ENCODE measurements around the gene LRFN3.
"Not testable (repeated sequence)": the region's sequence is repeated elsewhere in the genome, so short reads cannot be mapped to it uniquely, and the experiment has no call there.

The LRFN3 gene, protein sequence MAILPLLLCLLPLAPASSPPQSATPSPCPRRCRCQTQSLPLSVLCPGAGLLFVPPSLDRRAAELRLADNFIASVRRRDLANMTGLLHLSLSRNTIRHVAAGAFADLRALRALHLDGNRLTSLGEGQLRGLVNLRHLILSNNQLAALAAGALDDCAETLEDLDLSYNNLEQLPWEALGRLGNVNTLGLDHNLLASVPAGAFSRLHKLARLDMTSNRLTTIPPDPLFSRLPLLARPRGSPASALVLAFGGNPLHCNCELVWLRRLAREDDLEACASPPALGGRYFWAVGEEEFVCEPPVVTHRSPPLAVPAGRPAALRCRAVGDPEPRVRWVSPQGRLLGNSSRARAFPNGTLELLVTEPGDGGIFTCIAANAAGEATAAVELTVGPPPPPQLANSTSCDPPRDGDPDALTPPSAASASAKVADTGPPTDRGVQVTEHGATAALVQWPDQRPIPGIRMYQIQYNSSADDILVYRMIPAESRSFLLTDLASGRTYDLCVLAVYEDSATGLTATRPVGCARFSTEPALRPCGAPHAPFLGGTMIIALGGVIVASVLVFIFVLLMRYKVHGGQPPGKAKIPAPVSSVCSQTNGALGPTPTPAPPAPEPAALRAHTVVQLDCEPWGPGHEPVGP

GRCh38 chr19:35935911-35936737 lies at the start of gene LRFN3:
TSS of gene LRFN3 (plus strand) at chr19:35936374. CDS start at chr19:35939426, 3,052 bp downstream.
- no peak for DNase-seq (ENCODE audit: low read depth)

DNA sequence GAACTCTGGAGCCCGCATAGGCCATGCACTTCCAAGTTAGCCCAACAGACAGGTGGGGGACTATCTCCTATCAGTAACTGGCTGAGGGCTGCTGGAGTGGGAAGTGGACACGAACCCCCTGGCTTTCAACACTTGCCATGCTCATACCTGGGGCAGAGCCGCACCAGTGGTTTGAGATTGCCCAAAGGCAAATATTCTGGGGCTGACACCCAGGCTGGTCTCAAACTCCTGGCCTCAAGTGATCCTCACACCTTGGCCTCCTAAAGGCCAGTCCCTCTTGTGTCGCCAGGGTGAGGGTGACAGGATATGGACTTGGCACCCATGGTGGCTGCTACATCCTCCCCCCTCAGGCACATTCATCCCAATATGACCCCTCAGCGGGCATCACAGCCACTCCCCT lies 49.0 kb upstream of the LRFN3 start:
- DNase-seq (ENCODE audit: low read depth), result no peak

- no peak for DNase-seq (ENCODE audit: low read depth)
Observed at GRCh38 chr19:35888398-35888797, 47.8 kb upstream of the LRFN3 start.

DNA sequence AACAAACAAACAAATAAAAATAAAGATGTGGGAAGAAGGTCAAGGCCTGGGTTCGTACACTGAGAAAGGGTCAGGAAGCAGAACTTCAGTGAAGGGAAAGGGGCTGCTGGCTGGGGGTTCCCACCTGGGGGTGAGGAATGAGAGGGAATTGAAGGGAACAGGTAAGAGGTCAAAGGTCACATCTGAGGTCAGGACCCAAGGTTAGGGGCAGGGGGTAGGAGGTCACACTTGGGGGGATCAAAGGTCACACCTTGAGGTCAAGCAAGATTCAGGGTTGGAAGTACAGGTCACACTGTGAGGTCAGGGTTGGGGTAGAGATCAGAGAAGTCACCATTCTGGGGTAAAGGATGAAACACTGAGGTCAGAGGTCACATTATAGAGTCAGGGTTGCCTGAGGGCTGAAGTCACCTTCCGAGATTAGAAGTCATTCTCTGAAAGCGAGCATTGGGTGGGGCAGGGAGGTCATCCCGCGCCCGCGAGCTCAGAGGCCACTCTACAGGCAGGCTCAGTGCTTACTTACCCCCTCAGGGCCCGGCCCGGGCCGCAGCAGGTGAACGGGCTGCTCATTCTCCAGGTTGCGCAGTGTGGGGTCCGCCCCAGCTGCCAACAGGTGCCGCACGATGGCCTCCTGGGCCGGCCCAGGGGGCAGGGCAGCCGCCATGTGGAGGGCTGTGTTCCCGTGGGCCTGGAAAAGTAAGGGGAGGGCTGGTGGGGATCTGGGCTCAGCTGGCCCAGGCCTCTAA lies 46.6 kb upstream of the LRFN3 start:
- DNase-seq (ENCODE audit: low read depth), result no peak

DNA sequence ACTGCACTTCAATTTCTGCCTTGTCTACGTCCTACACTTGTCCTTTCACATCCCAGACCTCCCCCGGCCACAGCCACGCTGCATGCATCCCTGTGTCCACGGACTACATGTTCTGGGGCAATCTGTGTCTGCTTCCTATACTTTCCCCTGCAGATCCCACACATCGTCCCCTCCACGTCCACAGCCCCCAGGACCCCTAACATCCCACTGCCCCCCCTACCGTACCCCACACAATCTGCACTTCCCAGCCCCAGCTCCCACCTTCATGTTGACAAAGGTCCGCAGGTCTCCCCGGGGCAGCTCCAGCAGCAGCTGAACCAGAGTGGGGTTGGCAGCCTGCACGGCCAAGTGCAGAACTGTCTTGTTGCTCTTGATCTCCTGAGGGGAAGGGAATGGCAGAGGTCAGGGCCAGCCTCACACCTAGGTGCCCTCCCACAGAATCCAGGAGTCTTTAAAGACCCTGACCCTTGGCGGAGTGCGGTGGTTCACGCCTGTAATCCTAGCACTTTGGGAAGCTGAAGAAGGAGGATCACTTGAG lies 46.0 kb upstream of the LRFN3 start:
- no peak for DNase-seq (ENCODE audit: low read depth)

DNA sequence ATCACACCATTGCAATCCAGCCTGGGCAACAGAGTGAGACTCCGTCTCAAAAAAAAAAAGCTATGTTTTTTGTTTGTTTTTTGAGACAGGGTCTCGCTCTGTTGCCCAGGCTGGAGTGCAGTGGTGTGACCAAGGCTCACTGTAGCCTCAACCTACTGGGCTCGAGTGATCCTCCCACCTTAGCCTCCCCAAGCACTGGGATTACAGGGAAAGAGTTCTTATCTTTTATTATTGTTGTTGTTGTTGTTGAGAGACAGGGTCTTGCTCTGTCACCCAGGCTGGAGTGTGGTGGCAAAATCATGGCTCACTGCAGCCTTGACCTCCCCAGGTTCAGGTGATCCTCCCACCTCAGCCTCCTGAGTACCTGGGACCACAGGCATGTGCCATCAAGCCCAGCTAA lies 44.4 kb upstream of the LRFN3 start:
- not testable (repeated sequence) for DNase-seq (ENCODE audit: low read depth)

- DNase-seq (ENCODE audit: low read depth), result no peak
Observed at GRCh38 chr19:35894342-35894741, 41.8 kb upstream of the LRFN3 start.

DNA sequence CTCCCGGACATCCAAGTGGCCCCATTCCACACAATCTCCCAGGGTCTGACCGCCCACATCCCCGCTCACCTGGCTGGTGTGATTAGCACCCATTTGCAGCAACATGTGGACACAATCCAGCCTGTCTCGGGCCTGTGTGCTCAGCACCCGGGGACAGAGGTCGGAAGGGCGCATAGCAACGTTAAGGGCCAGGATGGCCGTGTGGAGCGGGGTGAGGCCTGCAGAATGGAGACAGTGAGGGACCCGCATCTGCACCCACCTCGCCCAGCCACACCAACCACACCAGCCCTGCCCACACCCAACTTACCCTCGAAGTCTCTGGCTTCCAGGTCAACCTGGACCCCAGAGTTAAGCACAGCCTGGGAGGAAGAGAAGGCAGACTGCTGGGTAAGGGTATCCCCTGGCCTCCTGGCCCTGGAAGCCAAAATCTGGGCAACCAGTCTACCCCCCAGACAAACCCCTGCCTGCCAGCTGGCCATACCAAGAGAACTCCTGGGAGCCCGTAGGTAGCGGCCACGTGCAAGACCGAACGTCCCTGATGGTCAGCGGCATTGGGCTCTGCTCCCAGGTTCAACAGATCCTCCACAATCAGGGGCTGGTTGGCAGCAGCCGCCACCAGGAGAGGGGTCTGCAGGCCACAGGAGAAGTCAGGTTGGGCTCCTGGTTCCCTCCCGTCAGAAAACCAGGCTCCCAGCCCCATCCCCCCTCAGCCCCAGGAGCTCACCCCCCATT lies 40.1 kb upstream of the LRFN3 start:
- DNase-seq (ENCODE audit: low read depth), result no peak

DNA sequence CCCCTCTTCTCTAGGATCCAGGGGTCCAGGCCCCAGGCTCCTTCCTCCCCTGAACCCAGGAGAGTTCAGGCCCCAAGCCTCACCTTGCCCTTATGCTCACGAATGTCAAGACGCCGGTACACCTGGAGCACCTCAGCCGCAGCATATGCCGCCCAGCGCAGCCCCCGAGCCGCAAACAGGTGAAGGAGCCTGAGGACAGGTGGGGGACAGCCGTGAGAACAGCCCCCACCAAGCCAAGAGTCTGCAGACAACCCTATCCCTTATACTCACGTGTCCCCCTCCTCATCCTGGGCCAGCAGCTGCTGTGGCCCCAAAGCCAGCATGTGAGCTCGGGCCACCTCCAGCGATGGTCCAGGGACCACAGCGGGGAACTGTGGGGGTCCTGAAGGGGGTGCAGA lies 39.5 kb upstream of the LRFN3 start:
- DNase-seq (ENCODE audit: low read depth), result no peak

DNA sequence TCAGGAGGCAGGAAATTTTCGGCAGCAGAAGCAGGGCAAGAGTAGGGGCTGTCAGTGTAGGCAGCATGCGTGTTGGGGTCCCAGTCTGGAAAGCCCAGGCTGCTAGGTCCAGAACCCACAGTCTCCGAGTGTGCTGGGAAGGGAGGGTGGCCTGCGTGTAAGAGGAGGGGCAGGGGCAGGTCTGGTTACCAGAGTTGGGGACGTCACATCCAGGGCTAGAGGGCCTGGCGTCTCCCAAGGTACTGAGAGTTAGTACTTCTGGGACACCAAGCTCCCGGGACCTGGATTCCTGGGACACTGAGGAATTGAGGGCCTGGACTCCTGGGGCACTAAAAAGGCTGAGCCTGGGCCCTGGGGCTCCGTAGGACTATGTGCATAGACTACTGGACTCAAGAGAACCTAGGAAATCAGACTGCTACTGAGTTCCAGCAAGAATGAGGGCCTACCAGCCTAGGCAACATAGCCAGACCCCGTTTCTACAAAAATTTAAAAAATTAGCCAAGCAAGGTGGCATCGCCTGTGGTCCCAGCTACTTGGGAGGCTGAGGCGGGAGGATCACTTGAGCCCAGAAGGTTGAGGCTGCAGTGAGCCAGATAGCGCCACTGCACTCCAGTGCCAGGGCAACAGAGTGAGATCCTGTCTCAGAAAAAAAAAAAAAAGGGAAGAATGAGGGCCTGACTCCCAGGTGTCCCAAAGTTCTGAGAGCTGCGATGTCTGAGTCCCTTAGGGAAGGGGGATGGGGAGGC lies 38.3 kb upstream of the LRFN3 start:
- no peak for DNase-seq (ENCODE audit: low read depth)

DNA sequence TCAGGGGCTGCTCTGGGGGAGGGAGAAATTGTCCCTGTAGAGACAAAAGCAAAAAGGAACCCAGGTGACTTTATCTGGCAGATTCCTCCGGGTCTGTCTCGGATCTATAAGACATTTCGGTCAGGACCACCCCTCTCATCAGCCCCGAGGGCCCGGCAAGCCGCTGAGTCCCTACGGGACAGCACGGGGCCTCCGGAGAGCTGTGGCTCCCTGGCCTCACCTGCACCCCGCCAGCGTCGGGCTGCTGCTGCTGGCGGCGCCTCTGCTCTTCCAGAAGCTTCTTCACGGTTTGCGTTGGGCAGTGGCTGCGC lies 37.7 kb upstream of the LRFN3 start:
- no peak for DNase-seq (ENCODE audit: low read depth)

- peak; percentile 73 for DNase-seq (ENCODE audit: low read depth)
Observed at GRCh38 chr19:35899547-35900214, 36.5 kb upstream of the LRFN3 start.

DNA sequence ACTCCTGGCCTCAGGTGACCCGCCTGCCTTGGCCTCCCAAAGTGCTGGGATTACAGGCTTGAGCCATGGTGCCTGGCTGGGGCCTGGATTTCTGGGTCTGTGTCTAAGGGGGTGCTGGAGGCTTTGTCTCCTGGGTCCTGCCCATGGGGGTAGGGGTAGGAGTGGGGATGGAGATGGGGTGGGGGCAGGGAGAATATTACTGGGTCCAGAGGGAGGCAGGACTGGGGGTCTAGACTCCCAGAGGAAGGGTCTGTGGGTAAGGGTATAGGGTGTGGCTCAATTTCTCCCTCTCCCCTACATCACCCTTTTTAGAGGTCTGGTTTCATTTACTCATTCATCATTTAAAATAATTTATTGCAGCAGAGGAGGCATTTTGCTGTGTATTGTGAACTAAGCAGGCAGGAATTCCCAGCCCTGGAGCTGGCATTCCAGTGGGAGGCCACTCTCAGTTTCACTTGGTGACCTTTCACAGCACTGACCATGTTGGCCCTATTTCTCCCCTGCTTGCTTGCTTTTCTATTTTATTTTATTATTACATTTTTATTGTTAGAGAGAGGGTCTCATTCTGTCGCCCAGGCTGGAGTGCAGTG lies 35.0 kb upstream of the LRFN3 start:
- no peak for DNase-seq (ENCODE audit: low read depth)

DNA sequence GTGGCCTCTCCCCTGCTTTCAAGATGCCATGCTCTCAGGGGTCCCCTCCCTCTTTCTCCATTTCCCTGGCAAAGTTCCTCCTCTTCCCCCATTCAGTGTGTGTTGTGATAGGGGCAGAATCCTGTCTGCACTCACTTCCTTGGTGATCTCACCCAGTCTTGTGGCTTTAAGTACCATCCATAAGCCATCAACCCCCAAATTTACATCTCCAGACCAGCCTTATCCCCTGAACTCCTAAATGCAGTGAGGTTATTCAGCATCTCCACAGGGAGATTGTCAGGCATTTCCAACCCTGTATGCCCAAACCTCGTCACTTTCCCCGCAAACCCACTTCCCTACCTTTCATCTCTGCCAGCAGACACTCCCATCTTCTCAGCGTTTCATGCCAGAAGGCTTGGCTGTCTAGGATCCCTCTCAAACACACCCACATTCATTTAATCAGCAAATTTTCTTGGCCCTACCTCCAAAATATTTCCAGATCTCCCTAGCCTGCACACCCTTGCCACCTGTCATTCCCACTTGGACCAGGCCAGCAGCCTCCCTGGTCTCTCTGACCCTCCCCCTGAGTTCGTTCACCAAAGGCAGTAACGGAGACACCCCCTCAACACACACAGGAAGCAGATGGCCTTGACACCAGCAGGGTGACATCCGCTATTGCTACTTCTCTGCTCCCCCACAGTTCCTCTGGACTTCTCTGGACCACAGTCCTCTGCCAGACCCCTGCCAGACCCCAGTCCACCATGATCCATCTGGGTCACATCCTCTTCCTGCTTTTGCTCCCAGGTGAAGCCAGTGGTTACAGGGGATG lies 34.1 kb upstream of the LRFN3 start, which contains the start of gene HCST:
TSS of gene HCST (plus strand) at position 676 of the 808 bp plus-strand sequence. CDS start at position 741, 65 bp downstream.
- no peak for DNase-seq (ENCODE audit: low read depth)

DNA sequence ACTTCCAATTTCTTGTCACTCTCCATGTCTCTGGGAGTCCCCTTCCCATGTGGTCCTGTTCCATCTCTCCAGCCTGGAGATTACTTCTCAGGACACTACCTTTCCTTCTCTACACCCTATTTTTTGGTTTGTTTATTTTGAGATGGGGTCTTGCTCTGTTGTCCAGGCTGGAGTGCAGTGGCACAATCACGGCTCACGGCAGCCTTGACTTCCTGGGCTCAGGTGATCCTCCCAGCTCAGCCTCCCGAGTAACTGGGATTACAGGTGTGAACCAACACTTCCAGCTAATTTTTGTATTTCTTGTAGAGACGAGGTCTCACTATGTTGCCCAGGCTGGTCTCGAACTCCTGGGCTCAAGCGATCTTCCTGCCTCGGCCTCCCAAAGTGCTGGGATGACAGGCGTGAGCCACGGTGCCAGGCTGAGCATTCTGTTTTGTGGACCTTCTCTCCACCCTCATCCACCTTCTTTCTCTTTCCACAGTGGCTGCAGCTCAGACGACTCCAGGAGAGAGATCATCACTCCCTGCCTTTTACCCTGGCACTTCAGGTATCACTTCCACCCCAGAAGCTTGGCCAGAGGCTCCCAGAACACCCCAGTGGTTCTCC lies 33.2 kb upstream of the LRFN3 start:
- DNase-seq (ENCODE audit: low read depth), result no peak

GRCh38 chr19:35903550-35904179 lies 32.5 kb upstream of the LRFN3 start:
- DNase-seq (ENCODE audit: low read depth), result peak; percentile 78

DNA sequence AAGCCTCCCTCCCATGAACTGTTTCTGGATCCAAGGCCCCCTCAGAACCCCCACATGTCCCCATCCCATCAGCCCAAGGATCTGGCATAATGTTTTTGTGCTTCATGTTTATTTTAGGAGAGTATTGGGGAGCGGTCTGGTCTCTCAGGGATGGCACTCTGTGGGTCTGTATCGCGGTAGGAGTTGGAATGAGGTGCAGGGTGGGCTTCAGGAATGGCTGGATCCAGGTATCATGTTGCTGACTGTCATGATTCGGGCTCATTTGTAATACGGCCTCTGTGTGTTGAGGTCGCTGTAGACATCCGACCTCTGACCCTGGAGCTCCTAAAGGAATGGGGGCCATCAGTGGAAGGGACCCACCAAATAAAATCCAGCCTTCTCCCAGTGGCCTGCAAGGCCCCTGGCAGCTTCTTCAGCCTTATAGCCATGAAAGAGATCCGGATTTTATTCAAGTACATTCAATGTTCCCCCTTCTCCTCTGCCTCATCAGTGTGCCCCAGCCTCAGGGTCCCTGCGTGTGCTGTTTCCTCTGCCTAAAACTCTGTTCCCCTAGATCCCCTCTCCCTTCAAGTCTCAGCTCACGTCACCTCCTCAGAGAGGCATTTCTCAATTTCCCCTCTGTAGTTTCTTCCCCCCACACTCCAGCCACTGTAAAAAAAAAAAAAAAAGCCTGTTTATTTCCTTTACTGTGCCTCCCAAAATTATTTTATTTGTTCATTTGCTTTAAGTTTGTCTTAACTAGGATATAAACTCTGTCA lies 31.7 kb upstream of the LRFN3 start:
- no peak for DNase-seq (ENCODE audit: low read depth)
